Neural progenitor cell (in vitro differentiated cells): ENCODE measurements around the gene IDI1.

Source experiments
- CTCF ChIP-seq: fragments of 200-600 bp; sonication (generic); IDR thresholded peaks from 2 replicates; pipeline ENCODE4 v1.5.1; 2017; ENCODE audit warnings: antibody characterized with exemption, mild to moderate bottlenecking
- EZH2 ChIP-seq: fragments of 200-600 bp; sonication (generic); IDR thresholded peaks from 2 replicates; pipeline ENCODE4 v1.6.1; 2017; ENCODE audit warnings: antibody characterized with exemption, mild to moderate bottlenecking, moderate library complexity
- EZH2phosphoT487 ChIP-seq: fragments of 200-600 bp; sonication (generic); IDR thresholded peaks from 2 replicates; pipeline ENCODE4 v1.6.1; 2017; ENCODE audit warnings: antibody characterized with exemption

- TF ChIP-seq CTCF (no peak), EZH2 (no peak), EZH2phosphoT487 (no peak)
Measured at GRCh38 chr10:995559-995926, 53.4 kb downstream of the IDI1 start.
